IgD-negative memory B cell (primary cell): ENCODE results near the gene HOXA5. TPM values are rescaled to one million over a fixed set of nuclear protein-coding genes. Genes with fewer than 3 reads are reported as not detected.
A peak's percentile ranks its signal among the peaks of the same experiment; 100 is the strongest.

ENCODE experiments used
- H3K27ac Mint-ChIP-seq, 3 donors: one replicate each; pipeline ENCODE4 v1.8.0; 2020 to 2022; ENCODE audit warnings: mild to moderate bottlenecking in 3 of 3, mixed read lengths in 3 of 3, moderate library complexity in 1 of 3
- H3K27me3 Mint-ChIP-seq: one replicate; pipeline ENCODE4 v1.8.0; 2021; ENCODE audit warnings: mixed read lengths
- H3K36me3 Mint-ChIP-seq: one replicate; pipeline ENCODE4 v1.8.0; 2020; ENCODE audit warnings: mild to moderate bottlenecking, mixed read lengths
- H3K4me1 Mint-ChIP-seq, 3 donors: one replicate each; pipeline ENCODE4 v1.8.0; 2020 to 2022; ENCODE audit warnings: mixed read lengths in 3 of 3, mild to moderate bottlenecking in 1 of 3
- H3K4me3 Mint-ChIP-seq, 4 donors: one replicate each; pipeline ENCODE4 v1.8.0; 2020 to 2022; ENCODE audit warnings: mild to moderate bottlenecking in 4 of 4, mixed read lengths in 4 of 4, moderate library complexity in 3 of 4
- H3K9me3 Mint-ChIP-seq, 3 donors: one replicate each; pipeline ENCODE4 v1.8.0; 2020 to 2021; ENCODE audit warnings: mixed read lengths in 3 of 3, mild to moderate bottlenecking in 1 of 3
- polyA plus RNA-seq: library from polyadenylated mRNA; unstranded; fragments of 300-500 nt; fragmentation: Illumina TruSeq; gene quantifications from one replicate; pipeline ENCODE4 v1.2.3, GENCODE V29; 2021

The HOXA5 gene
- polyA plus RNA-seq: not detected

- no peaks in the 10 kb centered on the region for H3K36me3 Mint-ChIP-seq
- H3K9me3 Mint-ChIP-seq: no peaks in the 10 kb centered on the region
- no peak within 1 kb of the TSS for H3K27ac Mint-ChIP-seq
- peaks cover 4 to 9% (median 9%) of the 10 kb centered on the region in 3 donors for H3K4me1 Mint-ChIP-seq
- H3K27me3 Mint-ChIP-seq: peaks cover 28% of the 10 kb centered on the region
- H3K4me3 Mint-ChIP-seq: peak within 1 kb of the TSS; percentile 63 to 83 (median 78)
Observed at GRCh38 chr7:27143023-27143949, at the start of gene HOXA5. HOXA5 (minus strand) TSS chr7:27143681; CDS start chr7:27143607, 74 bp downstream.

GRCh38 chr7:27192546-27193334, 49.3 kb upstream of the HOXA5 start:
- H3K4me3 Mint-ChIP-seq: peak overlapping the region; percentile 31 to 85 (median 62)
- H3K27me3 Mint-ChIP-seq: peaks cover 74% of the 10 kb centered on the region
- peaks cover 8 to 20% (median 15%) of the 10 kb centered on the region in 3 donors for H3K4me1 Mint-ChIP-seq
- H3K36me3 Mint-ChIP-seq: no peaks in the 10 kb centered on the region
- peak overlapping the region; percentile 81 to 97 (median 82) for H3K27ac Mint-ChIP-seq
- H3K9me3 Mint-ChIP-seq: peaks cover 0 to 2% (median 0%) of the 10 kb centered on the region in 3 donors

GRCh38 chr7:27191833-27192545, 48.5 kb upstream of the HOXA5 start:
- Mint-ChIP-seq H3K27me3 (peaks cover 75% of the 10 kb centered on the region), H3K4me3 (peak overlapping the region; percentile 49 to 91 (median 72)), H3K36me3 (no peaks in the 10 kb centered on the region), H3K9me3 (peaks cover 0 to 2% (median 0%) of the 10 kb centered on the region in 3 donors), H3K4me1 (peaks cover 8 to 20% (median 15%) of the 10 kb centered on the region in 3 donors), H3K27ac (peak overlapping the region; percentile 46 to 97 (median 82))

GRCh38 chr7:27191161-27191731, 47.8 kb upstream of the HOXA5 start:
- Mint-ChIP-seq H3K4me3 (peak overlapping the region in 2 of 4 donors; percentile 52 to 91), H3K4me1 (peaks cover 7 to 18% (median 12%) of the 10 kb centered on the region in 3 donors), H3K27me3 (peaks cover 75% of the 10 kb centered on the region), H3K9me3 (peaks cover 0 to 2% (median 0%) of the 10 kb centered on the region in 3 donors), H3K36me3 (no peaks in the 10 kb centered on the region), H3K27ac (peak overlapping the region in 2 of 3 donors; percentile 61 to 97)

- Mint-ChIP-seq H3K27ac (peak overlapping the region in 2 of 3 donors; percentile 8 to 97), H3K9me3 (peaks cover 0 to 2% (median 0%) of the 10 kb centered on the region in 3 donors), H3K27me3 (peaks cover 79% of the 10 kb centered on the region), H3K36me3 (no peaks in the 10 kb centered on the region), H3K4me3 (peak overlapping the region in 3 of 4 donors; percentile 30 to 91 (median 50)), H3K4me1 (peaks cover 11 to 21% (median 13%) of the 10 kb centered on the region in 3 donors)
Observed at GRCh38 chr7:27189997-27190748, 46.7 kb upstream of the HOXA5 start.

- H3K4me3 Mint-ChIP-seq: peak overlapping the region; percentile 44 to 91 (median 50)
- H3K27me3 Mint-ChIP-seq: peaks cover 79% of the 10 kb centered on the region
- peaks cover 3% of the 10 kb centered on the region for H3K36me3 Mint-ChIP-seq
- peaks cover 0 to 5% (median 0%) of the 10 kb centered on the region in 3 donors for H3K9me3 Mint-ChIP-seq
- peaks cover 16 to 27% (median 19%) of the 10 kb centered on the region in 3 donors for H3K4me1 Mint-ChIP-seq
- peak overlapping the region in 1 of 3 donors; percentile 97 for H3K27ac Mint-ChIP-seq
Observed at GRCh38 chr7:27189295-27189996, 46.0 kb upstream of the HOXA5 start.

GRCh38 chr7:27188386-27189294, 45.2 kb upstream of the HOXA5 start:
- H3K9me3 Mint-ChIP-seq: peaks cover 0 to 5% (median 0%) of the 10 kb centered on the region in 3 donors
- peaks cover 18 to 32% (median 19%) of the 10 kb centered on the region in 3 donors for H3K4me1 Mint-ChIP-seq
- peak overlapping the region; percentile 78 to 98 (median 97) for H3K27ac Mint-ChIP-seq
- peaks cover 3% of the 10 kb centered on the region for H3K36me3 Mint-ChIP-seq
- H3K27me3 Mint-ChIP-seq: peaks cover 79% of the 10 kb centered on the region
- peak overlapping the region; percentile 44 to 82 (median 78) for H3K4me3 Mint-ChIP-seq

GRCh38 chr7:27187475-27188385, 44.2 kb upstream of the HOXA5 start:
- Mint-ChIP-seq H3K36me3 (peaks cover 3% of the 10 kb centered on the region), H3K27ac (peak overlapping the region; percentile 78 to 98 (median 97)), H3K27me3 (peaks cover 78% of the 10 kb centered on the region), H3K4me3 (peak overlapping the region; percentile 9 to 82 (median 78)), H3K9me3 (peaks cover 0 to 5% (median 0%) of the 10 kb centered on the region in 3 donors), H3K4me1 (peaks cover 18 to 33% (median 18%) of the 10 kb centered on the region in 3 donors)

- Mint-ChIP-seq H3K27ac (peak overlapping the region; percentile 78 to 97 (median 93)), H3K36me3 (peaks cover 3% of the 10 kb centered on the region), H3K9me3 (peaks cover 0 to 4% (median 0%) of the 10 kb centered on the region in 3 donors), H3K4me1 (peaks cover 17 to 33% (median 17%) of the 10 kb centered on the region in 3 donors), H3K27me3 (peaks cover 77% of the 10 kb centered on the region), H3K4me3 (peak overlapping the region in 3 of 4 donors; percentile 39 to 79 (median 50))
Observed at GRCh38 chr7:27186668-27187474, 43.4 kb upstream of the HOXA5 start.

GRCh38 chr7:27185854-27186667, 42.6 kb upstream of the HOXA5 start:
- H3K9me3 Mint-ChIP-seq: peaks cover 0 to 4% (median 0%) of the 10 kb centered on the region in 3 donors

More at GRCh38 chr7:27185854-27186667, 42.6 kb upstream of the HOXA5 start:
- Mint-ChIP-seq H3K36me3 (peaks cover 3% of the 10 kb centered on the region), H3K4me3 (peak overlapping the region; percentile 3 to 75 (median 50)), H3K27me3 (peaks cover 74% of the 10 kb centered on the region), H3K27ac (peak overlapping the region; percentile 89 to 97 (median 93)), H3K4me1 (peaks cover 17 to 33% (median 17%) of the 10 kb centered on the region in 3 donors)
